H1 (cell line): Measurements from ENCODE around the gene SPOPL.

Experiments used
- ATF2 ChIP-seq: IDR thresholded peaks from 2 replicates; pipeline ENCODE4 v1.6.1; 2012; ENCODE audit warnings: low read length, inconsistent platforms
- CHD2 ChIP-seq: IDR thresholded peaks from 2 replicates; pipeline ENCODE4 v1.6.1; 2012; ENCODE audit warnings: low read length, improper control_type of control experiment
- CTCF ChIP-seq, 3 experiments: IDR thresholded peaks; 1 replicate in 2 of 3; 2 replicates in 1 of 3; pipeline versions ENCODE4 v1.5.1 to v1.6.1; 2011; ENCODE audit warnings: low read length in 3 of 3, mild to moderate bottlenecking in 3 of 3, inconsistent platforms in 2 of 3, low read depth in 1 of 3, moderate library complexity in 1 of 3; ENCODE audit not compliant: insufficient read depth in 1 of 3; ENCODE audit errors: control extremely low read depth in 1 of 3
- GABPA ChIP-seq: IDR thresholded peaks from 2 replicates; pipeline ENCODE4 v1.6.1; 2011; ENCODE audit warnings: mild to moderate bottlenecking, low read length, moderate library complexity, borderline replicate concordance; ENCODE audit not compliant: insufficient read depth
- GTF2F1 ChIP-seq: IDR thresholded peaks from 2 replicates; pipeline ENCODE4 v1.6.1; 2012; ENCODE audit warnings: low read depth, low read length, improper control_type of control experiment, borderline replicate concordance
- JUN ChIP-seq: IDR thresholded peaks from 2 replicates; pipeline ENCODE4 v1.6.1; 2011; ENCODE audit warnings: low read depth, mild to moderate bottlenecking, improper control_type of control experiment, low read length
- RAD21 ChIP-seq, 2 experiments: IDR thresholded peaks in 1 of 2; conservative IDR thresholded peaks in 1 of 2; 2 replicates each; pipeline ENCODE4 v1.6.1; 2011; ENCODE audit warnings: low read depth in 2 of 2, low read length in 2 of 2, improper control_type of control experiment in 1 of 2, inconsistent platforms in 1 of 2, mild to moderate bottlenecking in 1 of 2, moderate library complexity in 1 of 2
- SIN3A ChIP-seq, 2 experiments: IDR thresholded peaks in 1 of 2; conservative IDR thresholded peaks in 1 of 2; 2 replicates each; pipeline ENCODE4 v1.6.1; 2011 to 2012; ENCODE audit warnings: low read length in 2 of 2, improper control_type of control experiment in 1 of 2, low read depth in 1 of 2, mild to moderate bottlenecking in 1 of 2
- SP2 ChIP-seq: IDR thresholded peaks from 2 replicates; pipeline ENCODE4 v1.6.1; 2012; ENCODE audit warnings: mild to moderate bottlenecking, low read length, inconsistent platforms
- ZNF274 ChIP-seq: IDR thresholded peaks from 2 replicates; pipeline ENCODE4 v1.7.0; 2012; ENCODE audit warnings: low read length, borderline replicate concordance; ENCODE audit errors: extremely low read depth

GRCh38 chr2:138494265-138494966 is 7.2 kb upstream of the SPOPL start:
- TF ChIP-seq CTCF (IDR thresholded peaks at IDR 0.05; ENCODE audit: control extremely low read depth in 1 of 3, insufficient read depth in 1 of 3, low read depth in 1 of 3, low read length in 3 of 3) (no peak), CHD2 (no peak), ATF2 (no peak), GTF2F1 (no peak), GABPA (no peak), JUN (no peak), SIN3A (conservative IDR thresholded peaks at IDR 0.05 in 1 of 2, IDR thresholded peaks at IDR 0.05 in 1 of 2; ENCODE audit: low read depth in 1 of 2, low read length in 2 of 2) (no peak), RAD21 (IDR thresholded peaks at IDR 0.05 in 1 of 2, conservative IDR thresholded peaks at IDR 0.05 in 1 of 2; ENCODE audit: low read depth in 2 of 2, low read length in 2 of 2) (no peak), ZNF274 (no peak), SP2 (no peak)
